Measurements from ENCODE around the gene PHOSPHO1. TPM values are rescaled to one million over a fixed set of nuclear protein-coding genes. Genes with fewer than 3 reads are reported as not detected.
A peak's percentile ranks its signal among the peaks of the same experiment; 100 is the strongest.

The PHOSPHO1 gene
- total RNA-seq, 1 donor from 2014 or later: not detected

DNA sequence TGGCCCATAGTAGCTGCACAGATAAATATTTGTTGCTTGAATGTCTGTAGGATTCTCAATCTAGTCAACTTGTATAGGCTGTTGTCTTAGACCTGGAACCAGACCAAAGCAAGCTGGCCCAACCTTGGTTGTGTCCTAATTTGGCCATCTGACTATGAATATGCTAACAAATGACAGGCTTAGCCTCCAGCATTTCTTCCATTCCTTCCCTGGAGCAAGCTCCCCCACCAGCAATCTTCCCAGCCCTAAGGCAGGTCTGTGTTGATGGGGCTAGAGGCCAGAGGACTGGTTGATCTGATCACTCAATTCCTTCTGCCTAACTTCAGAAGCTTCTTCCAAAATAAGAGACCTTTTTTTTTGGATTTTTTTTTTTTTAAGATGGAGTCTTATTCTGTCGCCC is 9.4 kb upstream of the PHOSPHO1 start:
- H3K9me3 Mint-ChIP-seq: no peaks in the 10 kb centered on the region
- no peaks in the 10 kb centered on the region for H3K36me3 Mint-ChIP-seq (ENCODE audit: low read depth)
- H3K27me3 Mint-ChIP-seq (ENCODE audit: insufficient read depth): peaks cover 4% of the 10 kb centered on the region
- intact Hi-C loops (cut with micrococcal nuclease): no loop called here
- no peak overlapping the region for H3K4me3 Mint-ChIP-seq
- H3K4me1 Mint-ChIP-seq (ENCODE audit: low read depth): no peaks in the 10 kb centered on the region
- H3K27ac Mint-ChIP-seq: no peak overlapping the region
- DNase-seq (ENCODE audit: low spot score): no peak

DNA sequence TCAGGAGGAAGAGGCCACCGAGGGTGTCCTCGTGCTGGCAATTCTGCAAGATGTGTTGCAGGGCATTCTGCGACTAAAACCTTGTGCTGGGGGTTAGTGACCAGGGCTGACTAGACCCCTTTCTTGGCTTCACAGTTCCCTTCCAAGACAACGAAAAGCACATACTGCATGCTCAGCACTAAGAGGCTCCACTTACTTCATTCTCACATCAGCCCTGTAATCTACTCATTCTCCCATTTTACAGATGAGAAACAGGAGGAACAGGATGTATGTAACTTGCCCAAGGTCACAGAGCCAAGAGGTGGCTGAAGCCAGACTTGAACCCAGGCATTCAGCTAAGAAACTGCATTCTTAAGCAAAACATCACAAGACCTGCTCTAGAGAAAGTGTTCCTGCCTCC is 5.3 kb upstream of the PHOSPHO1 start:
- Mint-ChIP-seq H3K4me3 (no peak overlapping the region), H3K27me3 (ENCODE audit: insufficient read depth) (peaks cover 23% of the 10 kb centered on the region), H3K4me1 (ENCODE audit: low read depth) (peaks cover 6% of the 10 kb centered on the region), H3K9me3 (no peaks in the 10 kb centered on the region), H3K36me3 (ENCODE audit: low read depth) (peaks cover 1% of the 10 kb centered on the region), H3K27ac (no peak overlapping the region)
- intact Hi-C loops (cut with micrococcal nuclease): no loop called here
- DNase-seq (ENCODE audit: low spot score): no peak

DNA sequence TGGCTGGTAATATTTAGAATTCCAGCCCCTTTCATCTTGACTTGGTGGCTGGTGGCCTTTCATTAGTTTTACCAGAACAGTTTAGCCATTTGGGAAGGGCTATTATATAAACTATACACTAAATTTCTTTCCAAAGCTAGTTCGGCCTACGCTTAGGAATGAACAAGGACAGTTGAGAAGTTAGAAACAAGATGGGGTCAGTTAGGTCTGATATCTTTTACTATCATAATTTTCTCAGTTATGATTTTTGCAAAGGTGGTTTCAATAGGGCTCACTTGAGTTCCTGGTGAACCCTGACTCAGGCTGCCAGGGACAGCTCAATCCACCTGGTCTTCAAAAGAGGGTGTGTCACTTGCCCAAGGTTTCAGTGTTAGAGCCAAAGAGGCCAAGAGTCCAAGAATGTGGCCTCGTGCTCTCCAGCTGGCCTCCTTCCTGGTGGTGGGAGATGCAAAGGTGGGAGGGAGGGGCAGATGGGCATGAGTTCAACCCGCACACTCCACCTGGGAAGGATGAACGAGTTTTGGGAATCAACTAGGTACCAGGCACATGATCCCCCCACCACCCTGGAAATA is 4.0 kb upstream of the PHOSPHO1 start:
- peaks cover 25% of the 10 kb centered on the region for H3K27me3 Mint-ChIP-seq (ENCODE audit: insufficient read depth)
- H3K4me1 Mint-ChIP-seq (ENCODE audit: low read depth): peaks cover 8% of the 10 kb centered on the region
- H3K9me3 Mint-ChIP-seq: no peaks in the 10 kb centered on the region
- peaks cover 1% of the 10 kb centered on the region for H3K36me3 Mint-ChIP-seq (ENCODE audit: low read depth)
- H3K27ac Mint-ChIP-seq: no peak overlapping the region
- no peak overlapping the region for H3K4me3 Mint-ChIP-seq
- intact Hi-C loops (cut with micrococcal nuclease): loop anchor here (5.0 kb wide), 2 partner anchors 58 to 178 kb away; partner anchors contain the start of gene PHB1
- DNase-seq (ENCODE audit: low spot score): no peak

DNA sequence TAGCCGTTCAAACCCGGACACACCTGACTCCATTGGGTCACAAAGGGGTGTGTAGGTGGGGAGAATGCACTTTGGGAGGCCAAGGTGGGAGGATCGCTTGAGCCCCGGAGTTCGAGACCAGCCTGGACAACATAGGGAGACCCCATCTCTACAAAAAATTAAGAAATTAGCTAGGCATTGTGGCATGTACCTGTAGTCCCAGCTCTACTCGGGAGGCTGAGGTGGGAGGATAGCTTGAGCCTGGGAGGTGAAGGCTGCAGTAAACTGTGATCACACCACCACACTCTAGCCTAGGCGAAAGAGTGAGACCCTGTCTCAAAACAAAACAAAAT is 942 bp upstream of the PHOSPHO1 start:
- H3K4me1 Mint-ChIP-seq (ENCODE audit: low read depth): peaks cover 24% of the 10 kb centered on the region
- intact Hi-C loops (cut with micrococcal nuclease): loop anchor here (2.0 to 5.0 kb wide), 3 partner anchors 61 to 181 kb away; partner anchors contain the start of gene PHB1
- H3K4me3 Mint-ChIP-seq: peak overlapping the region; percentile 87
- H3K27me3 Mint-ChIP-seq (ENCODE audit: insufficient read depth): peaks cover 37% of the 10 kb centered on the region
- H3K36me3 Mint-ChIP-seq (ENCODE audit: low read depth): peaks cover 1% of the 10 kb centered on the region
- no peak overlapping the region for H3K27ac Mint-ChIP-seq
- DNase-seq (ENCODE audit: low spot score): no peak
- no peaks in the 10 kb centered on the region for H3K9me3 Mint-ChIP-seq

DNA sequence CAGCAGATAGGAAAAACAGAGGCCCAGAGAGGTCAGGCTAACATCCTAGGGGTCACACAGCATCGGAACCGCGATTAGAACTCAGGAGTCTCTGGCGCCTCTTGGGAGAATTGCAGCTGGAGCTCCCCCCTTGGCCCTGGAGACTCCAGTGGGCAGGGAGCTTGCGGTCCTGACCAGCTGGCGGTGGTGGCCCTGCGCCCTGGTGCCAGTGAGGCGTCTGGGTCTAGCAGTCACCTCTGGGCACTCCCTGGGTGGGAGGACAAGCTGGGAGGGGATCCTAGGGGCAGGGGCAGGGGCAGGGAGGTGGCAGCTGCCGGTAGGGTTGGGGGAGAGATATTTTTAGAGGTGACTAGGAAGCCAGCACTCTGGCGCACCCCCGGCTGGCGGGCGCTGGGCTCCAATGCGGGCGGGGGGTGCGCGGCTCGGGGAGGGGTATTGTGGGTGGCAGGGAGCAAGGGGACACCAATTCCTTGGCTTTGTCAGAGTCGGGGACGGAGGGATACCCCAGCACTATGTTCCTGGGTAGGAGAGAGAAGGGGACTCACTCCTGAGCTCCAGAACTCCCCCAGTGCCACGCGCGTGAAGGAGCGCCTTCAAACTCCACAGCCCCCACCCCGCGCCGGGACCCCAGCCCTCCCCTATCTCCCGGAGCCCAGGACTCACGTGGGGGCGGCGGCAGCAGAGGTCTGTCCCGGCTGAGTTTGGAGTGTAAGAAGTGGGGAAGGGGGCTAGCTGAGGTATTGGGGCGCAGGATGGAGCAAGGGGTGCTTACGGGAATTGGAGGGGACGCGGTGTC is 584 bp downstream of the PHOSPHO1 start:
- H3K4me3 Mint-ChIP-seq: peak overlapping the region; percentile 87
- H3K4me1 Mint-ChIP-seq (ENCODE audit: low read depth): peaks cover 24% of the 10 kb centered on the region
- DNase-seq (ENCODE audit: low spot score): no peak
- no peak overlapping the region for H3K27ac Mint-ChIP-seq
- peaks cover 6% of the 10 kb centered on the region for H3K36me3 Mint-ChIP-seq (ENCODE audit: low read depth)
- intact Hi-C loops (cut with micrococcal nuclease): loop anchor here (1.0 to 5.0 kb wide), 7 partner anchors 30 to 1177 kb away; partner anchors contain the start of genes B4GALNT2 and PHB1
- H3K9me3 Mint-ChIP-seq: no peaks in the 10 kb centered on the region
- peaks cover 42% of the 10 kb centered on the region for H3K27me3 Mint-ChIP-seq (ENCODE audit: insufficient read depth)

DNA sequence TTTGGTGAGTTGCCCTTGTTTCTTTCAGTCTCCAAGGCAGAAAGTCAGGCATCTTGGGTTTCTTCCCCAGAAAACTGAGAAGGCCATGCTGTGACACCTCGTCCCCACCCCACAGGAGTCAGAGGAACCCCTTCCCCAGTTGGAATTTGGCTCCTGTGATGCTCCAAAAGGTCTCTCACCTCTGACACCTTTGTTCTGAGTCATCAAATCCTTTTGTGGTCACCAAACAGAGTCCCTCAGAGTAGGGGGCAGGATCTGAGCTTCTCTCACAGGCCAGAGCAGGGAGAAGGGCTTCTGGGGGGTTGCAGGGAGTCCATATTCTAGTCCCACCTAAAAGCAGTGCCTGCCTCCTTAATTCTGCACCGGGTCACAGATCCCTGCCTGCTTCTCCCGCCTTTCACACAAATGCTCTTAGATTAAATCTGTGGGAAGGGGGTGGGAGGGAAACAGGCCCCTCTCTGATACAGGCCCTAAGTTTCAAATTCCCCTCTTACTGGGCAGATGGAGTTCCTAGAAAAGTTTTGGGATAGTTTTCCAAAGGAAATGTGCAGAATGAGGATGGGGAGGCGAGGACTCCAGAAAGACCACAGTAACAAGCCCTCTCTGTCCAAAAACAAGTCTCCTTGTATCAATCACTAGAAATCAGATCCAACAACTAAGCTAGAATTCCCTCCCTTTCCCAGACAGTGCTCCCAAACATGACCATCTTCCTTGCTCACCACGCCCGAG is 1.3 kb downstream of the PHOSPHO1 start:
- intact Hi-C loops (cut with micrococcal nuclease): loop anchor here (5.0 kb wide), 2 partner anchors 97 to 1178 kb away; partner anchors contain the start of gene B4GALNT2
- Mint-ChIP-seq H3K4me1 (ENCODE audit: low read depth) (peaks cover 29% of the 10 kb centered on the region), H3K4me3 (peak overlapping the region; percentile 62), H3K9me3 (no peaks in the 10 kb centered on the region), H3K27me3 (ENCODE audit: insufficient read depth) (peaks cover 46% of the 10 kb centered on the region), H3K36me3 (ENCODE audit: low read depth) (peaks cover 9% of the 10 kb centered on the region), H3K27ac (no peak overlapping the region)
- no peak for DNase-seq (ENCODE audit: low spot score)

DNA sequence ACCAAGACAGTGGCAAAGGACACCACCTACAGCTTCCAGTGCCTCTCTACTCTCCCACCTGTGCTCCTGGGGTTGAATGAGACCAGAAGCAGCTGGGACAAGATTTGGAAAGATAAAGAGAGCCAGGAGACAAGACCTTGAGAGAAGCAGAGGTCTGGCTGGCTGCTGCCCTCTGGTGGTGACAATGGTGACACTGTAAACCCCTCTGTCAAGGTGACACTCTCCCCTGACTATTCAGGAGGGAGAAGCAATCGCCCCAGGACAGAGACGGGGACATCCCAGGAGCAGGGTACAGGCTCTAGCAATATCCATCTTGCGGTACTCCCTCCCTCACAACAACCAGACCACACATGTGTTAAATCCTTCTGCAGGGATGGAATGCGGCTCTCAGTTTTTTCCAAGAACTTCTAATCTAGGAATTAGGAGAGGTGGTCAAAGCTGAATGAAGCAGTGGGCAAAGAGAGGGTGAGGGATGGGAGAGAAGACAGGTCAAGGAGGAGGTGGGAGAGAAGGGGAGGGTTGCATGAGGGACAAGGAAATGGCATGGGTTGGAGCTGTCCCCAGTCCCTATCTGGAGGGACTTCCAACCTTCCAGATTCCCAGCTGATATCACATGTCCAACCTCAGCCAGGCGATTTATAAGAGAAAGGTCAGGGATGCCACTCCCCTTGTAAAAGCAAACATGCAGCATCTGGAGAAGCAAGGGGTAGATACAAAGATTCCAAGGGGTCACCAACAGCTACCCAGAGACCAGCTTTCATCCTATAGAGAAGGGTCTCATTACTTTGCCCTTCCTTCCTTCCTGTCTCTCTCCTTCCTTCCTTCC is 2.9 kb downstream of the PHOSPHO1 start:
- intact Hi-C loops (cut with micrococcal nuclease): loop anchor here (1.0 to 5.0 kb wide), 4 partner anchors 15 to 1180 kb away; partner anchors contain the start of gene B4GALNT2
- DNase-seq (ENCODE audit: low spot score): peak; percentile 61
- Mint-ChIP-seq H3K36me3 (ENCODE audit: low read depth) (peaks cover 15% of the 10 kb centered on the region), H3K4me3 (no peak overlapping the region), H3K27ac (peak overlapping the region; percentile 31), H3K4me1 (ENCODE audit: low read depth) (peaks cover 39% of the 10 kb centered on the region), H3K27me3 (ENCODE audit: insufficient read depth) (peaks cover 39% of the 10 kb centered on the region), H3K9me3 (no peaks in the 10 kb centered on the region)

DNA sequence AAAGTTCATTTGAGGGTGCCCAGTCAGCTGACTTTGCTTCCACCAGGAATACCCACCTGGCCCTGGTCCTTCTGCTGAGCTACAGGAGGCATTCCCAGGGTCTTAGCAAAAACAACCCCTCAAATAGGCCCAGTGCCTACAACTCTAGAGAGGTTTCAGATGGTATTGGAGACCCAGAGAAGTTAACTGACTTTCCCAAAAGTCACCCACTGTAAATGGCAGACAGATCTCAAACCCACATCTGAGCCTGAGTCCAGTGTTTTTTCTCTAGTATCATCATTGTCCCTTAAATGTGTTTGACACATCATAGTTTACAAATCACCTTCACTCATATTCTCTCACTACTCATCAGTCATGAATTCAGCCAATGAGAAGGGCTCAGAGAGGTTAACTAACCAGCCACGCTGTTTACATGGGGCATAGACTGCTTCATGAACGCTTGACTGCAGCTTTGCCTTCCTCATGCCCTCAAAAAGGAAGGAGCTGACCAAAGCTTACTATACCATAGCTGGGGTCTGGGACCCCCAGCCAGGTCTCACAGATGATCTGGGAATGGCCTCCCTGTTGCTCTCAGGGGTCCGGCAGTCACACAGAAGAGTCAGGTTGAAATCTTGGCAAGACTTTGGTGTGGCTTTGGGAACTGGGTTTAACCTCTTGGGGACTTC is 3.7 kb downstream of the PHOSPHO1 start:
- Mint-ChIP-seq H3K9me3 (no peaks in the 10 kb centered on the region), H3K36me3 (ENCODE audit: low read depth) (peaks cover 23% of the 10 kb centered on the region), H3K27ac (no peak overlapping the region), H3K4me1 (ENCODE audit: low read depth) (peaks cover 47% of the 10 kb centered on the region), H3K27me3 (ENCODE audit: insufficient read depth) (peaks cover 37% of the 10 kb centered on the region), H3K4me3 (no peak overlapping the region)
- no peak for DNase-seq (ENCODE audit: low spot score)
- intact Hi-C loops (cut with micrococcal nuclease): loop anchor here (1.0 to 5.0 kb wide), 4 partner anchors 14 to 1180 kb away; partner anchors contain the start of gene B4GALNT2

DNA sequence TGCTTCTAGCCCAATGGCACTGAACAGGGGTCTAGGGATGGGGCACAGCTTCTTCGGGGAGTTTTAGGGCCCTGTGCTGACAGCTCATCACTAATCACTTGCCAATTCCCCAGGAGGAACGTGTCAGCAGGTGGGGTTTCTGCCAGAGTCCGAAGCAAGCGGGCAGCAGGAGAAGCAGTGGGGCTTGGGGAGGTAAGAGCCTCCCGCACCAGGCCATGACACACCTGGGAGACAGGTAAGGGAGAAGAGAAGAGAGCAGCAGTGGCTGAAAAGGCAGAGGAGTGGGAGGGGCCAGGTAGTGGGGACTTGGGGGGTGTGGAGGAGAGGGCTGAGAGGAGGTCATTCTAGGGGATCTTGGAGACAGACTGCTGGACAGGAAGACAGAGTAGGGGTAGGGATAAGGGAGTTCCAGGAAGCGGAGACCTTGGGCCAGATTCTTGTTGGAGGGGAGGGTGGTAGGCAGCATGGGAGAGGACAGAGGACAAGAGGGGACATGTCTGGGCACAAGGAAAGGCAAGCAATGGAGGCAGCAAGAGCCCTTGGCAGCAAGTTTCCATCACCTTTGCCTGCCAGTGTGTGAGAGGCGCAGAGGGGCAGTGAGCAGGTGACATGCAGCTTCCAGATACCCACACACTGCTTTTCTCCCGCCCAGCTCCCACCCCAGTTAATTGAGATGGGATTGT is 4.9 kb downstream of the PHOSPHO1 start:
- intact Hi-C loops (cut with micrococcal nuclease): loop anchor here (2.0 to 5.0 kb wide), 3 partner anchors 13 to 1182 kb away; partner anchors contain the start of gene B4GALNT2

DNA sequence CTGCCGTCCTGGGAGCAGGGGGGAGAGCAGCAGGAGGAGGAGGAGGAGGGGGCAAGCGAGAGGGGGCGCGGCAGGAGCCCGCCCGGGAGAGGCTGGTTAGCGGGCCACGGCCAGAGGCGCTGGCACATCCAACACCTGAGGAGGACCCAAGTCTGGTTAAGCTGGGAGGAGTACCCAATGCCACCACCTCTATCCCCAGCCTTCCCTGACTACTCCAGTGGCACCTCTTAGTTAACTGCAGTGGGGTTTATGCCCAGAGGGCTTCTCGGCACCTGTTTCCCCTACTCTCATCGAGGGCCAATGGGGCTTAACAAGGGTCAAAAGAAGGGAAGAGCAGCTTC is 5.6 kb downstream of the PHOSPHO1 start:
- no peak for DNase-seq (ENCODE audit: low spot score)
- intact Hi-C loops (cut with micrococcal nuclease): loop anchor here (5.0 kb wide), 2 partner anchors 93 to 1182 kb away; partner anchors contain the start of gene B4GALNT2
- H3K27ac Mint-ChIP-seq: no peak overlapping the region

More for the DNA sequence above, 4.9 kb downstream of the PHOSPHO1 start:
- no peak for DNase-seq (ENCODE audit: low spot score)
- Mint-ChIP-seq H3K4me1 (ENCODE audit: low read depth) (peaks cover 44% of the 10 kb centered on the region), H3K27ac (no peak overlapping the region), H3K36me3 (ENCODE audit: low read depth) (peaks cover 24% of the 10 kb centered on the region), H3K4me3 (no peak overlapping the region), H3K27me3 (ENCODE audit: insufficient read depth) (peaks cover 27% of the 10 kb centered on the region), H3K9me3 (no peaks in the 10 kb centered on the region)

DNA sequence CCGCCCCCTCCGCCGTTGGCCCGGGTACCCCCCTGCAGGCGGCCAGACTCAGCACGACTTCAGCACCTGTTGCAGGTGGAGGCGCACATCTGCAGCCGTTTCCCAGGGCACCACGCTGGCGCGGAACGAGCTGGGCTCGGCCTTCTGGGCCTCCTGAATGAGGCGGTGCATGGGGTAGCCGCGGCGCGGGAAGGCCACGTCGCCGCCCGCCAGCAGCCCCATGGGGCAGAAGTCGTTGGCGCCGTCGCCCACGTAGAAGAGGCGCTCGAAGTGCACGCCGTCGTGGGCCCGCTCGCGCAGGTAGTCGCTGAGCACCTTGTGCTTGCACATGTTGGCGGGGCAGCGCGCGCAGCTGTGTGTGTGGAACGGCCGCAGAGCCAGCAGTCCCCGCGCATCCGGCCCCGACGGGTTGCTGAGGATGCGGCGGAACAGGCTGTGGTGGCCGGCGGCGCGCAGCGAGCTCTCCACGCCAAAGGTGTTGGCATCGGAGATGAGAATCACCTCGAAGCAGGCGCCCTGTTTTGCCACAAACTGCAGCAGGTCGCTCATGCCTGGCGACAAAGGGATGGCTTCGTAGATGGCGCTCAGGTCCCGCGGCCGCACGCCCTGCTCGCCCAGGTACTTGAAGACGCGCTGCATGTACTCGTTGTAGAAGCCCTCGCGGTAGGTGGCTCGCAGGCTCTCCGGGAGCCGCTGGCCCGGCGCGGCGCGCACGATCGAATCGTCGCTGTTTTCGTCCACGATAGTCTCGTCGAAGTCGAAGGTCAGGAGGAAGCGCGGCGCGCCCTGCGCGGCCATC is 6.2 kb downstream of the PHOSPHO1 start:
- intact Hi-C loops (cut with micrococcal nuclease): no loop called here
- Mint-ChIP-seq H3K27me3 (ENCODE audit: insufficient read depth) (peaks cover 23% of the 10 kb centered on the region), H3K4me3 (peak overlapping the region; percentile 39), H3K27ac (no peak overlapping the region), H3K36me3 (ENCODE audit: low read depth) (peaks cover 27% of the 10 kb centered on the region), H3K9me3 (no peaks in the 10 kb centered on the region), H3K4me1 (ENCODE audit: low read depth) (peaks cover 40% of the 10 kb centered on the region)
- peak; percentile 48 for DNase-seq (ENCODE audit: low spot score)

More for the DNA sequence above, 5.6 kb downstream of the PHOSPHO1 start:
- Mint-ChIP-seq H3K4me3 (peak overlapping the region; percentile 39), H3K4me1 (ENCODE audit: low read depth) (peaks cover 44% of the 10 kb centered on the region), H3K27me3 (ENCODE audit: insufficient read depth) (peaks cover 27% of the 10 kb centered on the region), H3K9me3 (no peaks in the 10 kb centered on the region), H3K36me3 (ENCODE audit: low read depth) (peaks cover 27% of the 10 kb centered on the region)
